ENCODE measurements around the gene AP5S1. TPM values are rescaled to one million over a fixed set of nuclear protein-coding genes. Genes with fewer than 3 reads are reported as not detected.

Gene AP5S1
- polyA plus RNA-seq, 1 experiment = 7.8 TPM

- DNase-seq (ENCODE audit: low read depth, low spot score) = no peak
- TF ChIP-seq CTCF (IDR thresholded peaks at IDR 0.05; ENCODE audit: low read depth, low read length) = no peak
- CTCF ChIA-PET = interaction anchor here (2.2 kb wide), 1 partner anchor 20 kb away, joined by 12 read pairs; no protein-coding TSS in a partner anchor
Observed at GRCh38 chr20:3798908-3799248, 21.5 kb upstream of the AP5S1 start.

GRCh38 chr20:3800256-3800877, 20.0 kb upstream of the AP5S1 start:
- ChIA-PET CTCF (interaction anchor here (1.1 to 2.2 kb wide), 2 partner anchors 18 to 20 kb away, joined by 5 to 12 read pairs; partner anchors contain the start of gene AP5S1), POLR2A (interaction anchor here (0.8 kb wide), 1 partner anchor 13 kb away, joined by 3 read pairs; no protein-coding TSS in a partner anchor)
- no peak overlapping the region for H3K4me3 ChIP-seq (ENCODE audit: low read depth, low read length)
- H3K9me3 ChIP-seq (ENCODE audit: control insufficient read depth, insufficient read depth, low read length) = no peaks in the 10 kb centered on the region; the same call in 1 of the 2 replicates
- no peak for TF ChIP-seq CTCF (IDR thresholded peaks at IDR 0.05; ENCODE audit: low read depth, low read length)
- H3K27me3 ChIP-seq (ENCODE audit: control insufficient read depth, insufficient read depth, low read length) = no peaks in the 10 kb centered on the region
- H3K27ac ChIP-seq (ENCODE audit: low read depth, low read length) = no peak overlapping the region
- no peak for DNase-seq (ENCODE audit: low read depth, low spot score)

More at GRCh38 chr20:3798908-3799248, 21.5 kb upstream of the AP5S1 start:
- no peaks in the 10 kb centered on the region for H3K27me3 ChIP-seq (ENCODE audit: control insufficient read depth, insufficient read depth, low read length)
- peak overlapping the region; percentile 21 for H3K27ac ChIP-seq (ENCODE audit: low read depth, low read length)
- H3K9me3 ChIP-seq (ENCODE audit: control insufficient read depth, insufficient read depth, low read length) = no peaks in the 10 kb centered on the region; the same call in 1 of the 2 replicates
- no peak overlapping the region; the same call in 1 of the 2 replicates for H3K4me3 ChIP-seq (ENCODE audit: low read depth, low read length)
- POLR2A ChIA-PET = no interaction called here

- POLR2A ChIA-PET = interaction anchor here (0.8 kb wide), 1 partner anchor 12 kb away, joined by 3 read pairs; no protein-coding TSS in a partner anchor
- no peak for TF ChIP-seq CTCF (IDR thresholded peaks at IDR 0.05; ENCODE audit: low read depth, low read length)
- no peak overlapping the region for H3K27ac ChIP-seq (ENCODE audit: low read depth, low read length)
Observed at GRCh38 chr20:3800878-3801260, 19.5 kb upstream of the AP5S1 start.

GRCh38 chr20:3801299-3801698, 19.0 kb upstream of the AP5S1 start:
- POLR2A ChIA-PET = interaction anchor here (0.8 kb wide), 1 partner anchor 12 kb away, joined by 3 read pairs; no protein-coding TSS in a partner anchor
- no peak for TF ChIP-seq CTCF (IDR thresholded peaks at IDR 0.05; ENCODE audit: low read depth, low read length)
- DNase-seq (ENCODE audit: low read depth, low spot score) = no peak
- no peaks in the 10 kb centered on the region; the same call in 1 of the 2 replicates for H3K9me3 ChIP-seq (ENCODE audit: control insufficient read depth, insufficient read depth, low read length)
- H3K27ac ChIP-seq (ENCODE audit: low read depth, low read length) = no peak overlapping the region
- CTCF ChIA-PET = interaction anchor here (1.1 kb wide), 1 partner anchor 19 kb away, joined by 5 read pairs; the partner anchor contains the start of gene AP5S1
- H3K27me3 ChIP-seq (ENCODE audit: control insufficient read depth, insufficient read depth, low read length) = no peaks in the 10 kb centered on the region
- H3K4me3 ChIP-seq (ENCODE audit: low read depth, low read length) = no peak overlapping the region

More at GRCh38 chr20:3800878-3801260, 19.5 kb upstream of the AP5S1 start:
- no peaks in the 10 kb centered on the region; the same call in 1 of the 2 replicates for H3K9me3 ChIP-seq (ENCODE audit: control insufficient read depth, insufficient read depth, low read length)
- no peaks in the 10 kb centered on the region for H3K27me3 ChIP-seq (ENCODE audit: control insufficient read depth, insufficient read depth, low read length)
- no peak overlapping the region for H3K4me3 ChIP-seq (ENCODE audit: low read depth, low read length)
- CTCF ChIA-PET = interaction anchor here (1.1 to 2.2 kb wide), 2 partner anchors 18 to 19 kb away, joined by 5 to 12 read pairs; partner anchors contain the start of gene AP5S1
- no peak for DNase-seq (ENCODE audit: low read depth, low spot score)

- TF ChIP-seq CTCF (IDR thresholded peaks at IDR 0.05; ENCODE audit: low read depth, low read length) = no peak
- CTCF ChIA-PET = no interaction called here
- Histone ChIP-seq H3K27ac (ENCODE audit: low read depth, low read length) (no peak overlapping the region), H3K27me3 (ENCODE audit: control insufficient read depth, insufficient read depth, low read length) (no peaks in the 10 kb centered on the region), H3K4me3 (ENCODE audit: low read depth, low read length) (no peak overlapping the region), H3K9me3 (ENCODE audit: control insufficient read depth, insufficient read depth, low read length) (no peaks in the 10 kb centered on the region; the same call in 1 of the 2 replicates)
- no peak for DNase-seq (ENCODE audit: low read depth, low spot score)
- POLR2A ChIA-PET = no interaction called here
Observed at GRCh38 chr20:3801846-3802245, 18.5 kb upstream of the AP5S1 start.

All from AG04450 (cell line).